Chondrocyte (in vitro differentiated cells): ENCODE results near the gene RBPJL. TPM values are rescaled to one million over a fixed set of nuclear protein-coding genes. Genes with fewer than 3 reads are reported as not detected.
A peak's percentile ranks its signal among the peaks of the same experiment; 100 is the strongest.

Experiments used
- DNase-seq: peaks from one replicate; pipeline ENCODE4 v3.0.0; 2021; ENCODE audit warnings: mixed read lengths, low spot score
- H3K27ac Mint-ChIP-seq: one replicate; pipeline ENCODE4 v1.8.0; 2021; ENCODE audit warnings: mild to moderate bottlenecking, moderate library complexity, mixed read lengths; ENCODE audit not compliant: unreplicated experiment
- H3K27me3 Mint-ChIP-seq: 2 replicates; pipeline ENCODE4 v1.8.0; 2021; ENCODE audit warnings: low read depth, mixed read lengths
- H3K36me3 Mint-ChIP-seq: 2 replicates; pipeline ENCODE4 v1.8.0; 2021; ENCODE audit warnings: low read depth, mixed read lengths
- H3K4me1 Mint-ChIP-seq: 2 replicates; pipeline ENCODE4 v1.8.0; 2021; ENCODE audit warnings: low read depth, mild to moderate bottlenecking, mixed read lengths
- H3K4me3 Mint-ChIP-seq: one replicate; pipeline ENCODE4 v1.8.0; 2021; ENCODE audit warnings: mild to moderate bottlenecking, moderate library complexity, mixed read lengths; ENCODE audit not compliant: unreplicated experiment
- H3K9me3 Mint-ChIP-seq: 2 replicates; pipeline ENCODE4 v1.8.0; 2021; ENCODE audit warnings: low read depth, mixed read lengths
- CTCF ChIP-seq: fragments of 200-600 bp; sonication (generic); IDR thresholded peaks from 2 replicates; pipeline ENCODE4 v1.5.0; 2021; ENCODE audit warnings: antibody characterized with exemption, mild to moderate bottlenecking, moderate library complexity
- total RNA-seq: library from RNA; stranded (reverse); gene quantifications from 3 replicates; pipeline ENCODE4 v1.2.1, GENCODE V29; 2021

RBPJL gene
- total RNA-seq, 1 donor from 2014 or later, result not detected

DNA sequence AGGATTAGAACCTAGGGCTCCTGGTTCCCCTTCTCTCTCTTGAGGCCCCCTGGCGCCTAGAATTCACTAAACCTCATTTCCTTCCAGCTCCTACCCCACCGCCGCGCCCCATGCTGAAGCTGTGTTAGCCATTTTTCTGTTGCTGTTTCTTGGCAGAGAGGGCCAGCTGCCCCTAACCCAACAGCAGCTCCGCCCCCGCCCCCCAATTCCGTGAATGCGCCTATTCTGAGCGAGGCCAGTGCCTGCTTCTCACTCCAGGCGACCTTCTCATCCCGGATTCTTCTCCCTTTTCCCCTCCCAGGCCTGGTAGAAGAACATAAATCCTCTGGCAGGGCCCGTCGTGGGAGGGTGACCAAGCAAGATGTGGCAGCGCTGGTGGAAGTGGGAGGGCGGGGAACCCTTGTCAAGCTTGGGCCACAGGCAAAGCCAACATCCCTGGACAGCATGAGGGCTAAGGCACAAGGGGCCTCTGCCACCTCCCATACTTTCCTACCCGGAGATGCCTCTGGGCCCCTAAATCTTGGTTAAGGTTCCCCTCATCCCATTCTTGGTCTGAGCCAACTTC, 518 bp downstream of the RBPJL start:
- Mint-ChIP-seq H3K27me3 (no peaks in the 10 kb centered on the region), H3K4me3 (no peak overlapping the region), H3K9me3 (no peaks in the 10 kb centered on the region), H3K36me3 (no peaks in the 10 kb centered on the region), H3K4me1 (peaks cover 5% of the 10 kb centered on the region), H3K27ac (no peak overlapping the region)
- no peak for DNase-seq
- no peak for TF ChIP-seq CTCF

DNA sequence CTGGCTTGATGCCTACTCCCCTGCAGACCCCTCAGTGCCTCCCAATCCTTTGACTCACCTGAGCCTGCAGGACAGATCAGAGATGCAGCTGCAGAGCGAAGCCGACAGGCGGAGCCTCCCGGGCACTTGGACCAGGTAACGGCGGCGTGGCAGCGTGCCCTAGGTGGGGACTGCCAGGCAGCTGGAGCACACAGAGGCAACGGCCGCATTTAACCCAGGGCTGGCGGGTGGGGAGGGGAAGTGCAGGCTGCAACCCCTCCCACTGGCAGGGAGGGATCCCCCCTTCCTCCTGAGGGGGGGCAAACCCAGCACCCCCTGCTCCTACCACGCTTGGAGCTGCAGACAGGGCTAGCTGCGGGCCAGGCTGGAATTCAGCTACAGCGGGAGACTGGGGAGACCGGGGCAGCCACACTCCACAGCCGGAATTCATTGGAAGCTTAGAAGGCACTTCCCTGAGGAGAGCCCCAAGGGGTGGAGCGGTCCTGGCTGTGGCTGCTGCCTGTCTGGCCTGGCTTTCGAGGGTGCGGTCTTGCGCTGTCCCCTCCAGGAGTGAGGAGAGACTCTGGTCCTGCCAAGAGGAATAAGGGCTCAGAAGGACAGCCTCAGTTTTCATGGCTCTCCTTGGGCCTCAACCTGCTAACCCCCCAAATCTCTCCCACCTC, 1.6 kb downstream of the RBPJL start, which contains the start of gene MATN4:
Gene MATN4 (minus strand): TSS at position 183 of the 662 bp plus-strand sequence. CDS start 2,717 bp downstream, outside the sequence.
- Mint-ChIP-seq H3K27ac (no peak within 1 kb of the TSS), H3K4me3 (no peak within 1 kb of the TSS), H3K9me3 (no peaks in the 10 kb centered on the region), H3K36me3 (no peaks in the 10 kb centered on the region), H3K4me1 (peaks cover 5% of the 10 kb centered on the region), H3K27me3 (no peaks in the 10 kb centered on the region)
- TF ChIP-seq CTCF, result no peak
- no peak for DNase-seq

GRCh38 chr20:45309075-45309474, 2.4 kb downstream of the RBPJL start:
- DNase-seq, result no peak
- H3K27ac Mint-ChIP-seq, result no peak overlapping the region
- TF ChIP-seq CTCF, result no peak
- no peaks in the 10 kb centered on the region for H3K9me3 Mint-ChIP-seq
- H3K36me3 Mint-ChIP-seq, result no peaks in the 10 kb centered on the region
- H3K4me1 Mint-ChIP-seq, result peaks cover 5% of the 10 kb centered on the region
- no peak overlapping the region for H3K4me3 Mint-ChIP-seq
- H3K27me3 Mint-ChIP-seq, result no peaks in the 10 kb centered on the region

GRCh38 chr20:45311589-45312211, 5.1 kb downstream of the RBPJL start:
- peak; percentile 85 for TF ChIP-seq CTCF
- no peak for DNase-seq
- H3K36me3 Mint-ChIP-seq, result no peaks in the 10 kb centered on the region
- no peaks in the 10 kb centered on the region for H3K27me3 Mint-ChIP-seq
- H3K27ac Mint-ChIP-seq, result no peak overlapping the region
- H3K4me3 Mint-ChIP-seq, result no peak overlapping the region
- no peaks in the 10 kb centered on the region for H3K9me3 Mint-ChIP-seq
- H3K4me1 Mint-ChIP-seq, result peaks cover 5% of the 10 kb centered on the region

GRCh38 chr20:45312241-45312640, 5.6 kb downstream of the RBPJL start:
- H3K27me3 Mint-ChIP-seq, result no peaks in the 10 kb centered on the region
- H3K4me1 Mint-ChIP-seq, result peaks cover 5% of the 10 kb centered on the region
- DNase-seq, result no peak
- no peak for TF ChIP-seq CTCF
- no peaks in the 10 kb centered on the region for H3K9me3 Mint-ChIP-seq
- no peaks in the 10 kb centered on the region for H3K36me3 Mint-ChIP-seq
- no peak overlapping the region for H3K27ac Mint-ChIP-seq
- no peak overlapping the region for H3K4me3 Mint-ChIP-seq
